IMR-90 (cell line): Measurements from ENCODE around the gene SHC2. TPM values are rescaled to one million over a fixed set of nuclear protein-coding genes. Genes with fewer than 3 reads are reported as not detected.

ENCODE experiments used
- ATAC-seq: fragments of 200-7000 bp; cut with Tn5 transposase; 2 replicates; pipeline ENCODE4 v1.9.1; 2020; ENCODE audit warnings: low read depth, mild to moderate bottlenecking, moderate library complexity
- BruUV-seq: library from RNA; stranded (reverse); fragments of 400-500 nt; replicated peaks from 2 replicates; lab custom pipeline; 2021; lab: Mats Ljungman, UMichigan
- CTCF ChIA-PET: fragments of 300-600 bp; formaldehyde crosslinking; extraction: SDS; loops from one replicate; lab custom pipeline; 2021; ENCODE audit warnings: antibody characterized with exemption; lab: Yijun Ruan, JAX
- POLR2A ChIA-PET: fragments of 300-600 bp; sonication (Branson Sonifier 250); formaldehyde crosslinking; loops from one replicate; lab custom pipeline; 2022; ENCODE audit warnings: antibody characterized with exemption; ENCODE audit not compliant: unreplicated experiment; lab: Charles Lee
- DNase-seq: peaks from one replicate; pipeline ENCODE4 v3.0.0; 2013
- H2AFZ ChIP-seq: replicated peaks from 2 replicates; pipeline ENCODE3; 2013; ENCODE audit warnings: low read length, mild to moderate bottlenecking; ENCODE audit not compliant: poor library complexity
- H2AK5ac ChIP-seq: 2 replicates; pipeline ENCODE4 v1.6.1; 2013; ENCODE audit warnings: low read depth, low read length, inconsistent platforms
- H2AK9ac ChIP-seq: replicated peaks from 2 replicates; pipeline ENCODE3; 2013; ENCODE audit warnings: mild to moderate bottlenecking, low read depth, low read length, moderate library complexity; ENCODE audit not compliant: poor library complexity
- H2BK120ac ChIP-seq: 2 replicates; pipeline ENCODE4 v1.6.1; 2013; ENCODE audit warnings: low read depth, low read length, inconsistent platforms
- H2BK15ac ChIP-seq: 3 replicates; pipeline ENCODE4 v1.6.1; 2013; ENCODE audit warnings: low read depth, low read length, inconsistent platforms
- H2BK20ac ChIP-seq: 2 replicates; pipeline ENCODE4 v1.6.1; 2013; ENCODE audit warnings: low read depth, mild to moderate bottlenecking, inconsistent platforms, low read length, moderate library complexity
- H2BK5ac ChIP-seq: 2 replicates; pipeline ENCODE4 v1.6.1; 2013; ENCODE audit warnings: mild to moderate bottlenecking, low read depth, low read length, inconsistent platforms; ENCODE audit not compliant: poor library complexity, severe bottlenecking
- H3K14ac ChIP-seq: replicated peaks from 2 replicates; pipeline ENCODE4 v1.6.1; 2013; ENCODE audit warnings: low read depth, low read length, inconsistent platforms
- H3K18ac ChIP-seq: 2 replicates; pipeline ENCODE4 v1.6.1; 2013; ENCODE audit warnings: low read depth, low read length, control low read depth
- H3K23ac ChIP-seq: 2 replicates; pipeline ENCODE4 v1.6.1; 2013; ENCODE audit warnings: low read depth, low read length, inconsistent platforms
- H3K27ac ChIP-seq: 2 replicates; pipeline ENCODE4 v1.5.1; 2013; ENCODE audit warnings: mild to moderate bottlenecking, control low read depth, low read length; ENCODE audit not compliant: insufficient read depth
- H3K27me3 ChIP-seq: 2 replicates; pipeline ENCODE4 v1.6.1; 2013; ENCODE audit warnings: low read length; ENCODE audit not compliant: control insufficient read depth, insufficient read depth
- H3K36me3 ChIP-seq: 2 replicates; pipeline ENCODE4 v1.6.1; 2013; ENCODE audit warnings: low read length, mixed read lengths; ENCODE audit not compliant: control insufficient read depth, insufficient read depth
- H3K4ac ChIP-seq: 2 replicates; pipeline ENCODE4 v1.6.1; 2013; ENCODE audit warnings: low read depth, low read length, inconsistent platforms
- H3K4me1 ChIP-seq: 2 replicates; pipeline ENCODE4 v1.6.1; 2013; ENCODE audit warnings: low read length, mixed read lengths; ENCODE audit not compliant: control insufficient read depth, insufficient read depth
- H3K4me2 ChIP-seq: 2 replicates; pipeline ENCODE4 v1.6.1; 2013; ENCODE audit warnings: low read depth, mild to moderate bottlenecking, control low read depth, low read length, moderate library complexity
- H3K4me3 ChIP-seq: 2 replicates; pipeline ENCODE4 v1.5.1; 2013; ENCODE audit warnings: low read depth, mild to moderate bottlenecking, control low read depth, low read length, moderate library complexity; ENCODE audit not compliant: insufficient read depth
- H3K56ac ChIP-seq: 2 replicates; pipeline ENCODE4 v1.6.1; 2013; ENCODE audit warnings: low read length, inconsistent platforms; ENCODE audit not compliant: insufficient read depth; ENCODE audit errors: extremely low read depth
- H3K79me1 ChIP-seq, 2 experiments: 2 replicates each; pipeline ENCODE4 v1.6.1; 2013; ENCODE audit warnings: low read length in 2 of 2, inconsistent platforms in 1 of 2, low read depth in 1 of 2
- H3K9ac ChIP-seq: 2 replicates; pipeline ENCODE4 v1.6.1; 2013; ENCODE audit warnings: low read depth, low read length, control low read depth
- H3K9me1 ChIP-seq: 2 replicates; pipeline ENCODE4 v1.6.1; 2013; ENCODE audit warnings: low read length, inconsistent platforms; ENCODE audit not compliant: insufficient read depth
- H3K9me3 ChIP-seq: 2 replicates; pipeline ENCODE4 v1.6.1; 2013; ENCODE audit warnings: low read length; ENCODE audit not compliant: control insufficient read depth, insufficient read depth
- H4K20me1 ChIP-seq: 2 replicates; pipeline ENCODE4 v1.6.1; 2013; ENCODE audit warnings: low read length, inconsistent platforms; ENCODE audit not compliant: insufficient read depth
- H4K5ac ChIP-seq: 2 replicates; pipeline ENCODE4 v1.6.1; 2013; ENCODE audit warnings: mild to moderate bottlenecking, low read depth, low read length, control low read depth
- H4K8ac ChIP-seq, 2 experiments: 2 replicates each; pipeline ENCODE4 v1.6.1; 2013; ENCODE audit warnings: low read depth in 2 of 2, low read length in 2 of 2, control low read depth in 1 of 2, inconsistent platforms in 1 of 2
- H4K91ac ChIP-seq: 2 replicates; pipeline ENCODE4 v1.6.1; 2013; ENCODE audit warnings: low read depth, low read length, inconsistent platforms; ENCODE audit not compliant: insufficient read depth
- POLR2A ChIP-seq: IDR thresholded peaks from 2 replicates; pipeline ENCODE4 v1.6.1; 2012; ENCODE audit warnings: mild to moderate bottlenecking, low read depth, low read length
- RFX5 ChIP-seq: IDR thresholded peaks from 2 replicates; pipeline ENCODE4 v1.8.0; 2012; ENCODE audit warnings: low read depth, mild to moderate bottlenecking, low read length, moderate library complexity
- WGBS, 2 experiments: methylation state at CpG; one replicate each; pipeline versions ENCODE4 v1.1.5 to v1.1.7; 2013; ENCODE audit warnings: missing lambda C conversion rate in 2 of 2; ENCODE audit not compliant: insufficient read length in 1 of 2; ENCODE audit errors: extremely low coverage in 2 of 2; 5-methylcytosine and 5-hydroxymethylcytosine counted together
- dilution Hi-C: fragments of 300-500 bp; cut with HindIII; formaldehyde crosslinking; loops from one replicate; pipeline ENCODE4 v1.14.3; 2018; ENCODE audit warnings: low sequenced_read_pairs; ENCODE audit not compliant: unreplicated experiment
- in situ Hi-C: fragments of 300-500 bp; cut with MboI; formaldehyde crosslinking; loops from 3 replicates; pipeline ENCODE4 v1.14.3; 2019; ENCODE audit warnings: low sequenced_read_pairs, inconsistent platforms, mixed read lengths
- intact Hi-C: fragments of 100-400 bp; cut with micrococcal nuclease; formaldehyde crosslinking; loops from 2 replicates; pipeline ENCODE4 v1.10.0; 2022
- polyA plus RNA-seq, 3 experiments: library from polyadenylated mRNA; depleted of rRNA; stranded (reverse); fragments of >200 nt; gene quantifications; 2 replicates each; pipeline ENCODE4 v1.2.3, GENCODE V29; 2012; ENCODE audit warnings: low replicate concordance in 1 of 3
- total RNA-seq: library from RNA; depleted of rRNA; stranded (reverse); fragments of >200 nt; gene quantifications from 2 replicates; pipeline ENCODE4 v1.2.3, GENCODE V29; 2012

Gene SHC2
- total and polyA plus RNA-seq, 2 of the 4 experiments (the other 2 are of a cell fraction), result 0.68 TPM; not detected in 1

DNA sequence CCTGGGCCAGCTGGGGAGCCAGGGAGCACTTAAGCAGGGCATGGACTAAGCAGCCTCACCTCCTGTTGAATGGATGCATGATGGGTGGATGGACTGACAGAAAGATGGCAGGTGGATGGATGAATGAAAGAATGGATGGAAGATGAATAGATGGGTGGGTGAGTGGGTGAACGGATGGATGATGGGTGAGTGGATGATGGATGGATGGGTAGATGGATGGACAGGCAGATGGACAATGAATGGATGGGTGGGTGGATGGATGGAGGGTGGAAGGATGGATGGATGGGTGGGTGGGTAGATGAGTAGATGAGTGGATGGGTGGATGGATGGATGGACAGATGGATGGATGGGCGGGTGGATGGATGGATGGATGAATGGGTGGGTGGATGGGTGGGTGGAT, 18.7 kb downstream of the SHC2 start:
- H4K20me1 ChIP-seq, result no peaks in the 10 kb centered on the region
- H2BK20ac ChIP-seq, result no peak overlapping the region
- no peak overlapping the region for H2BK5ac ChIP-seq
- intact Hi-C loops (no loop called here), in situ Hi-C loops (no loop called here), dilution Hi-C loops (no loop called here)
- H3K9me1 ChIP-seq, result no peaks in the 10 kb centered on the region
- no peaks in the 10 kb centered on the region; the same call in 1 of the 2 replicates for H3K27me3 ChIP-seq
- H3K36me3 ChIP-seq, result no peaks in the 10 kb centered on the region
- H3K4ac ChIP-seq, result no peak overlapping the region
- no peaks in the 10 kb centered on the region for H3K79me1 ChIP-seq
- no peak overlapping the region for H4K8ac ChIP-seq
- no peak overlapping the region for H3K23ac ChIP-seq
- BruUV-seq, result no TSS peak
- H3K4me1 ChIP-seq, result no peaks in the 10 kb centered on the region
- no peak overlapping the region for H3K56ac ChIP-seq
- no peak overlapping the region for H3K4me3 ChIP-seq
- ATAC-seq, result no peak
- no peak overlapping the region for H2AK9ac ChIP-seq
- 100% methylated on average over 1 of the region's 2 CpGs; no CpG with 5 or more reads in 1 of the 2 experiments for WGBS, 2 experiments
- no peak overlapping the region for H3K9ac ChIP-seq
- H3K9me3 ChIP-seq, result peaks cover 12% of the 10 kb centered on the region
- ChIA-PET POLR2A (no interaction called here), CTCF (no interaction called here)
- TF ChIP-seq POLR2A (no peak), RFX5 (no peak)
- no peak for DNase-seq
- H2BK120ac ChIP-seq, result no peak overlapping the region
- H3K14ac ChIP-seq, result no peak overlapping the region
- no peak overlapping the region for H3K18ac ChIP-seq
- no peak overlapping the region for H2BK15ac ChIP-seq
- no peak overlapping the region for H4K91ac ChIP-seq
- H2AK5ac ChIP-seq, result no peak overlapping the region
- H2AFZ ChIP-seq, result no peak overlapping the region
- H3K4me2 ChIP-seq, result no peak overlapping the region
- no peak overlapping the region for H3K27ac ChIP-seq
- no peak overlapping the region for H4K5ac ChIP-seq
